GM19351 (cell line): ENCODE measurements around the gene TEX55.
"Not testable (repeated sequence)": the region's sequence is repeated elsewhere in the genome, so short reads cannot be mapped to it uniquely, and the experiment has no call there.

Experiments used
- ATAC-seq: cut with Tn5 transposase; IDR thresholded peaks from one replicate; pipeline ENCODE4 v1.9.1; 2021; ENCODE audit warnings: mild to moderate bottlenecking, moderate library complexity; ENCODE audit not compliant: unreplicated experiment

TEX55 gene

GRCh38 chr3:119145500-119146167 is at the start of gene TEX55:
Gene TEX55, plus strand, starts transcription at chr3:119146165. Its CDS starts 25 bp downstream, at chr3:119146190.
- ATAC-seq, result peak; percentile 85

GRCh38 chr3:119098003-119098402 is 48.0 kb upstream of the TEX55 start:
- ATAC-seq, result no peak

- peak; percentile 65 for ATAC-seq
Observed at GRCh38 chr3:119098619-119099222, 47.2 kb upstream of the TEX55 start.

- ATAC-seq, result no peak
Observed at GRCh38 chr3:119099785-119100184, 46.2 kb upstream of the TEX55 start.

GRCh38 chr3:119104031-119104430 is 41.9 kb upstream of the TEX55 start:
- no peak for ATAC-seq

- ATAC-seq, result not testable (repeated sequence)
Observed at GRCh38 chr3:119118330-119118729, 27.6 kb upstream of the TEX55 start.

GRCh38 chr3:119120480-119120879 is 25.5 kb upstream of the TEX55 start:
- ATAC-seq, result no peak

- ATAC-seq, result no peak
Observed at GRCh38 chr3:119122350-119122749, 23.6 kb upstream of the TEX55 start.

- ATAC-seq, result no peak
Observed at GRCh38 chr3:119125342-119125741, 20.6 kb upstream of the TEX55 start.

GRCh38 chr3:119125742-119126504 is 20.0 kb upstream of the TEX55 start:
- no peak for ATAC-seq

- not testable (repeated sequence) for ATAC-seq
Observed at GRCh38 chr3:119130291-119130690, 15.7 kb upstream of the TEX55 start.

- ATAC-seq, result not testable (repeated sequence)
Observed at GRCh38 chr3:119132291-119132690, 13.7 kb upstream of the TEX55 start.

GRCh38 chr3:119139360-119139759 is 6.6 kb upstream of the TEX55 start:
- not testable (repeated sequence) for ATAC-seq

GRCh38 chr3:119140466-119140865 is 5.5 kb upstream of the TEX55 start:
- no peak for ATAC-seq

GRCh38 chr3:119145128-119145499 is 851 bp upstream of the TEX55 start:
- ATAC-seq, result peak; percentile 35

GRCh38 chr3:119146578-119147375 is 812 bp downstream of the TEX55 start:
- no peak for ATAC-seq

GRCh38 chr3:119147494-119147893 is 1.5 kb downstream of the TEX55 start:
- ATAC-seq, result no peak

- ATAC-seq, result no peak
Observed at GRCh38 chr3:119148493-119149180, 2.7 kb downstream of the TEX55 start.

GRCh38 chr3:119149484-119149883 is 3.5 kb downstream of the TEX55 start:
- ATAC-seq, result no peak

- no peak for ATAC-seq
Observed at GRCh38 chr3:119156868-119157267, 10.9 kb downstream of the TEX55 start.

- ATAC-seq, result no peak
Observed at GRCh38 chr3:119157971-119158370, 12.0 kb downstream of the TEX55 start.
